Measurements from ENCODE around the gene PTPRT. TPM values are rescaled to one million over a fixed set of nuclear protein-coding genes. Genes with fewer than 3 reads are reported as not detected.

PTPRT gene
- total and polyA plus RNA-seq, 10 of the 15 experiments (the other 5 are each of a cell fraction or from before 2014, with no cell fraction given) = not detected

GRCh38 chr20:42646250-42646649 lies 543.5 kb downstream of the PTPRT start:
- FAIRE-seq (no peak), DNase-seq (ENCODE audit: low read depth, low spot score) (no peak), ATAC-seq (no peak)
- H2AFZ ChIP-seq (ENCODE audit: control insufficient read depth, low read depth, low read length) = no peak overlapping the region
- ChIA-PET RAD21 (ENCODE audit: unreplicated experiment) (no interaction called here), SMC1A (ENCODE audit: uncharacterized antibody, unreplicated experiment) (no interaction called here), CTCF (no interaction called here), POLR2A (no interaction called here)
- no peak overlapping the region for H3K4me2 ChIP-seq (ENCODE audit: control insufficient read depth, insufficient read depth)
- no peak overlapping the region for H3K27ac ChIP-seq (ENCODE audit: control insufficient read depth, insufficient read depth)
- no peak overlapping the region for H3K4me3 ChIP-seq
- H4K20me1 ChIP-seq (ENCODE audit: control insufficient read depth, insufficient read depth) = no peaks in the 10 kb centered on the region
- in situ Hi-C loops (cut with MboI) (no loop called here), intact Hi-C loops (cut with micrococcal nuclease; ENCODE audit: unreplicated experiment) (no loop called here)
- H3K9me3 ChIP-seq (replicated peaks; ENCODE audit: control insufficient read depth, insufficient read depth, low read length) = no peaks in the 10 kb centered on the region
- H3K27me3 ChIP-seq (replicated peaks in 1 of 2; ENCODE audit: control insufficient read depth in 2 of 2, insufficient read depth in 2 of 2, low read length in 1 of 2) = no peaks in the 10 kb centered on the region
- no peaks in the 10 kb centered on the region for H3K79me2 ChIP-seq (ENCODE audit: control insufficient read depth, insufficient read depth, low read length)
- TF ChIP-seq ESRRA (IDR thresholded peaks at IDR 0.05; ENCODE audit: low read length) (no peak), ATF2 (IDR thresholded peaks at IDR 0.05; ENCODE audit: low read length) (no peak), MEF2A (IDR thresholded peaks at IDR 0.05; ENCODE audit: insufficient read depth, low read depth, low read length) (no peak), PKNOX1 (IDR thresholded peaks at IDR 0.05) (no peak), BACH1 (IDR thresholded peaks at IDR 0.05; ENCODE audit: borderline replicate concordance) (no peak), CREM (IDR thresholded peaks at IDR 0.05; ENCODE audit: low read depth) (no peak), E2F8 (IDR thresholded peaks at IDR 0.05; ENCODE audit: low read depth, partially characterized antibody) (no peak), FOS (IDR thresholded peaks at IDR 0.05; ENCODE audit: borderline replicate concordance, extremely low read depth, insufficient read length) (no peak), CHD4 (IDR thresholded peaks at IDR 0.05) (no peak), RAD21 (IDR thresholded peaks at IDR 0.05; ENCODE audit: insufficient read depth, low read depth, low read length) (no peak)
- H3K36me3 ChIP-seq (ENCODE audit: control insufficient read depth in 2 of 2, insufficient read depth in 2 of 2, low read length in 1 of 2) = no peaks in the 10 kb centered on the region
- H3K9ac ChIP-seq (ENCODE audit: control insufficient read depth, insufficient read depth, low read length) = no peak overlapping the region
- 3% methylated on average over 3 of the region's 3 CpGs for WGBS (ENCODE audit: insufficient coverage, insufficient replicate concordance, low lambda C conversion rate, missing lambda C conversion rate)
- no TSS peak for BruUV-seq (replicated peaks)
- no peaks in the 10 kb centered on the region for H3K4me1 ChIP-seq (ENCODE audit: control insufficient read depth, insufficient read depth, low read length)
